Measurements from ENCODE around the gene PLD6. TPM values are rescaled to one million over a fixed set of nuclear protein-coding genes. Genes with fewer than 3 reads are reported as not detected.

PLD6 gene
- total RNA-seq, 1 experiment from 2014 or later, result 15.5 TPM

GRCh38 chr17:17235212-17236174 is 29.4 kb upstream of the PLD6 start:
- no peaks in the 10 kb centered on the region for H3K9me3 ChIP-seq (ENCODE audit: low read depth, low read length, poor library complexity, severe bottlenecking)
- peaks cover 9% of the 10 kb centered on the region for H3K4me1 ChIP-seq (ENCODE audit: insufficient read depth, low read length, poor library complexity, severe bottlenecking)
- intact Hi-C loops (cut with micrococcal nuclease; ENCODE audit: unreplicated experiment), result no loop called here
- POLR2A ChIA-PET (ENCODE audit: low non-redundant PET), result no interaction called here
- no peak for DNase-seq (ENCODE audit: low spot score)
- peaks cover 14% of the 10 kb centered on the region for H3K36me3 ChIP-seq (ENCODE audit: insufficient read depth, low read length, poor library complexity, severe bottlenecking)
- no TSS peak for BruUV-seq (replicated peaks)
- CTCF ChIA-PET, result interaction anchor here (0.7 kb wide), 1 partner anchor 93 kb away, joined by 3 read pairs; no protein-coding TSS in a partner anchor
- no peak overlapping the region for H3K27ac ChIP-seq (ENCODE audit: low read depth, low read length, poor library complexity, severe bottlenecking)
- H3K4me3 ChIP-seq (ENCODE audit: low read depth, low read length, poor library complexity, severe bottlenecking), result peak overlapping the region; percentile 91
- H3K27me3 ChIP-seq (replicated peaks; ENCODE audit: insufficient read depth, low read depth, low read length, poor library complexity), result no peaks in the 10 kb centered on the region
- TF ChIP-seq, protein P1, sequence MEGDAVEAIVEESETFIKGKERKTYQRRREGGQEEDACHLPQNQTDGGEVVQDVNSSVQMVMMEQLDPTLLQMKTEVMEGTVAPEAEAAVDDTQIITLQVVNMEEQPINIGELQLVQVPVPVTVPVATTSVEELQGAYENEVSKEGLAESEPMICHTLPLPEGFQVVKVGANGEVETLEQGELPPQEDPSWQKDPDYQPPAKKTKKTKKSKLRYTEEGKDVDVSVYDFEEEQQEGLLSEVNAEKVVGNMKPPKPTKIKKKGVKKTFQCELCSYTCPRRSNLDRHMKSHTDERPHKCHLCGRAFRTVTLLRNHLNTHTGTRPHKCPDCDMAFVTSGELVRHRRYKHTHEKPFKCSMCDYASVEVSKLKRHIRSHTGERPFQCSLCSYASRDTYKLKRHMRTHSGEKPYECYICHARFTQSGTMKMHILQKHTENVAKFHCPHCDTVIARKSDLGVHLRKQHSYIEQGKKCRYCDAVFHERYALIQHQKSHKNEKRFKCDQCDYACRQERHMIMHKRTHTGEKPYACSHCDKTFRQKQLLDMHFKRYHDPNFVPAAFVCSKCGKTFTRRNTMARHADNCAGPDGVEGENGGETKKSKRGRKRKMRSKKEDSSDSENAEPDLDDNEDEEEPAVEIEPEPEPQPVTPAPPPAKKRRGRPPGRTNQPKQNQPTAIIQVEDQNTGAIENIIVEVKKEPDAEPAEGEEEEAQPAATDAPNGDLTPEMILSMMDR (conservative IDR thresholded peaks at IDR 0.05; ENCODE audit: low read depth, low read length), result no peak
- TF ChIP-seq EZH2 (IDR thresholded peaks at IDR 0.05; ENCODE audit: borderline replicate concordance, low read depth, low read length, poor library complexity, severe bottlenecking), result no peak

- Histone ChIP-seq H3K4me3 (ENCODE audit: low read depth, low read length, poor library complexity, severe bottlenecking) (no peak overlapping the region), H3K9me3 (ENCODE audit: low read depth, low read length, poor library complexity, severe bottlenecking) (no peaks in the 10 kb centered on the region), H3K27ac (ENCODE audit: low read depth, low read length, poor library complexity, severe bottlenecking) (no peak overlapping the region), H3K4me1 (ENCODE audit: insufficient read depth, low read length, poor library complexity, severe bottlenecking) (peaks cover 23% of the 10 kb centered on the region), H3K27me3 (replicated peaks; ENCODE audit: insufficient read depth, low read depth, low read length, poor library complexity) (no peaks in the 10 kb centered on the region), H3K36me3 (ENCODE audit: insufficient read depth, low read length, poor library complexity, severe bottlenecking) (peaks cover 37% of the 10 kb centered on the region)
- POLR2A ChIA-PET (ENCODE audit: low non-redundant PET), result interaction anchor here (0.6 kb wide), 1 partner anchor 104 kb away, joined by 4 read pairs; no protein-coding TSS in a partner anchor
- CTCF ChIA-PET, result no interaction called here
- no peak for DNase-seq (ENCODE audit: low spot score)
- BruUV-seq (replicated peaks), result no TSS peak
- intact Hi-C loops (cut with micrococcal nuclease; ENCODE audit: unreplicated experiment), result no loop called here
- TF ChIP-seq EZH2 (IDR thresholded peaks at IDR 0.05; ENCODE audit: borderline replicate concordance, low read depth, low read length, poor library complexity, severe bottlenecking), result no peak
- TF ChIP-seq, protein P1 (conservative IDR thresholded peaks at IDR 0.05; ENCODE audit: low read depth, low read length), result no peak
Measured at GRCh38 chr17:17232303-17232621, 26.1 kb upstream of the PLD6 start.

DNA sequence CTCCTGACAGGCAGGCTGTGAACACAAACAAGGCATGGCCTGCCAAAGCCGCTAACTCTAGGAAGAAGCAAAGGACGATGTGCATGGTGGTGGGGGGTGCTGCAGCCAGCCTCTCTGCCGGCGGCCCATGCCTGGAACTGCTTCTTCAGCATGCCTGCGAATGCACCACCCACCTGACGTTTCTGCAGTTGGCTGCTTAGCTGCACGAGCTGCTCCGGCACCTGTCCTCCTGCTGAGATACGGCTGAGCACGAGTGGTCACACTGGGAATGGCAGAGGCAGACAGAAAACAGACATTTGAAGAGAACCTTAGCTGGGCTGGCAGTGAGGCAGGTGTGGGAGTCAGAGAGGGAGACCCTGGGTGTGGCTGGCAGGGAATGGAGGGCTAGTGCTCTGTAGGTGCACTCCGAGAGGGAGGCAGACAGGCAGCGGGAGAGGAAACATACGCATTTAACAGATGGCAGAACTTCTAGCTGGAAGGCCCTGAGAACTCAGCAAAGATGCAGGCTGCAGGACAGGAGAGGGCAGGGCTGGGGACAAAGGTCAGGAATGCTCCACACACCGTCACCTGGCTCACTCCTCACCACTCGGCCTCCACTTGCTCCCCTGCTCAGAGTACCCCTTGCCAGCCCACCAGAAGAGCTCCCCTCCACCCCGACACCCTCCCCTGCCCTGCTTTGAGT is 25.6 kb upstream of the PLD6 start:
- no TSS peak for BruUV-seq (replicated peaks)
- no peak overlapping the region for H3K4me3 ChIP-seq (ENCODE audit: low read depth, low read length, poor library complexity, severe bottlenecking)
- CTCF ChIA-PET, result no interaction called here

More for the DNA sequence above, 25.6 kb upstream of the PLD6 start:
- H3K27ac ChIP-seq (ENCODE audit: low read depth, low read length, poor library complexity, severe bottlenecking), result no peak overlapping the region
- H3K4me1 ChIP-seq (ENCODE audit: insufficient read depth, low read length, poor library complexity, severe bottlenecking), result peaks cover 23% of the 10 kb centered on the region
- no peak for TF ChIP-seq EZH2 (IDR thresholded peaks at IDR 0.05; ENCODE audit: borderline replicate concordance, low read depth, low read length, poor library complexity, severe bottlenecking)
- TF ChIP-seq, protein P1 (conservative IDR thresholded peaks at IDR 0.05; ENCODE audit: low read depth, low read length), result no peak
- POLR2A ChIA-PET (ENCODE audit: low non-redundant PET), result interaction anchor here (0.6 kb wide), 1 partner anchor 103 kb away, joined by 4 read pairs; no protein-coding TSS in a partner anchor
- no peaks in the 10 kb centered on the region for H3K9me3 ChIP-seq (ENCODE audit: low read depth, low read length, poor library complexity, severe bottlenecking)
- H3K27me3 ChIP-seq (replicated peaks; ENCODE audit: insufficient read depth, low read depth, low read length, poor library complexity), result no peaks in the 10 kb centered on the region
- H3K36me3 ChIP-seq (ENCODE audit: insufficient read depth, low read length, poor library complexity, severe bottlenecking), result peaks cover 42% of the 10 kb centered on the region
- no peak for DNase-seq (ENCODE audit: low spot score)
- intact Hi-C loops (cut with micrococcal nuclease; ENCODE audit: unreplicated experiment), result no loop called here
